Duodenal mucosa (tissue), 2 donors: Measurements from ENCODE around the gene USP9X.
"Not testable (repeated sequence)": the region's sequence is repeated elsewhere in the genome, so short reads cannot be mapped to it uniquely, and the experiment has no call there.

Experiments used
- H3K27ac ChIP-seq: one replicate; pipeline ENCODE4 v1.7.0; 2013; ENCODE audit warnings: low read depth, low read length
- H3K27me3 ChIP-seq, 2 donors: one replicate each; pipeline ENCODE4 v1.7.0; 2013; ENCODE audit warnings: low read length in 2 of 2, control low read depth in 1 of 2; ENCODE audit not compliant: insufficient read depth in 2 of 2, control insufficient read depth in 1 of 2
- H3K36me3 ChIP-seq, 2 donors: one replicate each; pipeline ENCODE4 v1.7.0; 2013; ENCODE audit warnings: low read length in 2 of 2, control low read depth in 1 of 2; ENCODE audit not compliant: insufficient read depth in 2 of 2, control insufficient read depth in 1 of 2
- H3K4me1 ChIP-seq, 2 donors: one replicate each; pipeline ENCODE4 v1.7.0; 2013; ENCODE audit warnings: low read length in 2 of 2, control low read depth in 1 of 2; ENCODE audit not compliant: insufficient read depth in 2 of 2, control insufficient read depth in 1 of 2
- H3K4me3 ChIP-seq, 2 donors: one replicate each; pipeline ENCODE4 v1.7.0; 2013; ENCODE audit warnings: low read length in 2 of 2, low read depth in 1 of 2
- H3K9ac ChIP-seq, 2 donors: one replicate each; pipeline ENCODE4 v1.7.0; 2013; ENCODE audit warnings: low read length in 2 of 2, low read depth in 1 of 2
- H3K9me3 ChIP-seq, 2 donors: one replicate each; pipeline ENCODE4 v1.7.0; 2013; ENCODE audit warnings: low read length in 2 of 2, control low read depth in 1 of 2; ENCODE audit not compliant: control insufficient read depth in 1 of 2

The USP9X gene

GRCh38 chrX:41200785-41201184, 115.5 kb downstream of the USP9X start:
- Histone ChIP-seq H3K36me3 (peaks cover 14 to 35% of the 10 kb centered on the region in 2 donors), H3K27ac (no peak overlapping the region), H3K4me3 (no peak overlapping the region)

GRCh38 chrX:41209853-41210252, 124.6 kb downstream of the USP9X start:
- Histone ChIP-seq H3K9me3 (no peaks in the 10 kb centered on the region), H3K4me3 (no peak overlapping the region), H3K4me1 (no peaks in the 10 kb centered on the region), H3K27ac (no peak overlapping the region), H3K9ac (no peak overlapping the region), H3K36me3 (peaks cover 11 to 30% of the 10 kb centered on the region in 2 donors), H3K27me3 (no peaks in the 10 kb centered on the region)

More at GRCh38 chrX:41200785-41201184, 115.5 kb downstream of the USP9X start:
- no peaks in the 10 kb centered on the region for H3K9me3 ChIP-seq
- H3K9ac ChIP-seq = no peak overlapping the region
- H3K4me1 ChIP-seq = no peaks in the 10 kb centered on the region
- H3K27me3 ChIP-seq = no peaks in the 10 kb centered on the region

- H3K4me3 ChIP-seq = no peak overlapping the region
- H3K27me3 ChIP-seq = no peaks in the 10 kb centered on the region
- no peak overlapping the region for H3K9ac ChIP-seq
- H3K9me3 ChIP-seq = no peaks in the 10 kb centered on the region
- H3K27ac ChIP-seq = no peak overlapping the region
- no peaks in the 10 kb centered on the region for H3K4me1 ChIP-seq
- H3K36me3 ChIP-seq = peaks cover 6 to 43% of the 10 kb centered on the region in 2 donors
Measured at GRCh38 chrX:41224605-41225004, 139.4 kb downstream of the USP9X start.

- no peaks in the 10 kb centered on the region for H3K27me3 ChIP-seq
- no peak overlapping the region for H3K4me3 ChIP-seq
- no peak overlapping the region for H3K9ac ChIP-seq
- H3K4me1 ChIP-seq = no peaks in the 10 kb centered on the region
- H3K9me3 ChIP-seq = no peaks in the 10 kb centered on the region
- no peak overlapping the region for H3K27ac ChIP-seq
- peaks cover 5 to 31% of the 10 kb centered on the region in 2 donors for H3K36me3 ChIP-seq
Measured at GRCh38 chrX:41233988-41234387, 148.7 kb downstream of the USP9X start.

- H3K9ac ChIP-seq, H3K9me3 ChIP-seq, H3K27ac ChIP-seq, H3K27me3 ChIP-seq, H3K4me3 ChIP-seq, H3K4me1 ChIP-seq: not testable (repeated sequence)
- H3K36me3 ChIP-seq = peaks cover 5 to 27% of the 10 kb centered on the region in 2 donors
Measured at GRCh38 chrX:41234471-41234870, 149.2 kb downstream of the USP9X start.

GRCh38 chrX:41234962-41235361, 149.7 kb downstream of the USP9X start:
- Histone ChIP-seq H3K27ac (no peak overlapping the region), H3K27me3 (no peaks in the 10 kb centered on the region), H3K36me3 (peaks cover 5 to 25% of the 10 kb centered on the region in 2 donors), H3K9me3 (no peaks in the 10 kb centered on the region), H3K4me1 (no peaks in the 10 kb centered on the region), H3K9ac (no peak overlapping the region), H3K4me3 (no peak overlapping the region)

GRCh38 chrX:41236629-41237028, 151.4 kb downstream of the USP9X start:
- H3K9me3 ChIP-seq = no peaks in the 10 kb centered on the region
- peaks cover 5 to 14% of the 10 kb centered on the region in 2 donors for H3K36me3 ChIP-seq
- no peaks in the 10 kb centered on the region for H3K27me3 ChIP-seq
- H3K9ac ChIP-seq = no peak overlapping the region
- no peak overlapping the region for H3K4me3 ChIP-seq
- no peak overlapping the region for H3K27ac ChIP-seq
- no peaks in the 10 kb centered on the region for H3K4me1 ChIP-seq

- no peaks in the 10 kb centered on the region for H3K4me1 ChIP-seq
- no peaks in the 10 kb centered on the region for H3K9me3 ChIP-seq
- H3K27me3 ChIP-seq = no peaks in the 10 kb centered on the region
- no peak overlapping the region for H3K4me3 ChIP-seq
- no peak overlapping the region for H3K9ac ChIP-seq
- H3K27ac ChIP-seq = no peak overlapping the region
- H3K36me3 ChIP-seq = no peaks in the 10 kb centered on the region
Measured at GRCh38 chrX:41240509-41240908, 155.3 kb downstream of the USP9X start.

GRCh38 chrX:41241962-41242361, 156.7 kb downstream of the USP9X start:
- H3K4me1 ChIP-seq = no peaks in the 10 kb centered on the region
- no peak overlapping the region for H3K27ac ChIP-seq
- no peaks in the 10 kb centered on the region for H3K27me3 ChIP-seq
- no peaks in the 10 kb centered on the region for H3K36me3 ChIP-seq
- H3K9me3 ChIP-seq = no peaks in the 10 kb centered on the region
- H3K4me3 ChIP-seq = no peak overlapping the region
- no peak overlapping the region for H3K9ac ChIP-seq

GRCh38 chrX:41245641-41246040, 160.4 kb downstream of the USP9X start:
- Histone ChIP-seq H3K4me3 (no peak overlapping the region), H3K9ac (no peak overlapping the region), H3K27me3 (no peaks in the 10 kb centered on the region), H3K36me3 (no peaks in the 10 kb centered on the region), H3K9me3 (no peaks in the 10 kb centered on the region), H3K4me1 (no peaks in the 10 kb centered on the region), H3K27ac (no peak overlapping the region)

- H3K4me3 ChIP-seq = no peak overlapping the region
- no peak overlapping the region for H3K9ac ChIP-seq
- H3K36me3 ChIP-seq = no peaks in the 10 kb centered on the region
- H3K9me3 ChIP-seq = no peaks in the 10 kb centered on the region
- H3K4me1 ChIP-seq = peaks cover 6% of the 10 kb centered on the region in 2 donors
- H3K27ac ChIP-seq = no peak overlapping the region
- H3K27me3 ChIP-seq = no peaks in the 10 kb centered on the region
Measured at GRCh38 chrX:41250867-41251266, 165.6 kb downstream of the USP9X start.
